ENCODE data around the gene BCAR1.

The BCAR1 gene

DNA sequence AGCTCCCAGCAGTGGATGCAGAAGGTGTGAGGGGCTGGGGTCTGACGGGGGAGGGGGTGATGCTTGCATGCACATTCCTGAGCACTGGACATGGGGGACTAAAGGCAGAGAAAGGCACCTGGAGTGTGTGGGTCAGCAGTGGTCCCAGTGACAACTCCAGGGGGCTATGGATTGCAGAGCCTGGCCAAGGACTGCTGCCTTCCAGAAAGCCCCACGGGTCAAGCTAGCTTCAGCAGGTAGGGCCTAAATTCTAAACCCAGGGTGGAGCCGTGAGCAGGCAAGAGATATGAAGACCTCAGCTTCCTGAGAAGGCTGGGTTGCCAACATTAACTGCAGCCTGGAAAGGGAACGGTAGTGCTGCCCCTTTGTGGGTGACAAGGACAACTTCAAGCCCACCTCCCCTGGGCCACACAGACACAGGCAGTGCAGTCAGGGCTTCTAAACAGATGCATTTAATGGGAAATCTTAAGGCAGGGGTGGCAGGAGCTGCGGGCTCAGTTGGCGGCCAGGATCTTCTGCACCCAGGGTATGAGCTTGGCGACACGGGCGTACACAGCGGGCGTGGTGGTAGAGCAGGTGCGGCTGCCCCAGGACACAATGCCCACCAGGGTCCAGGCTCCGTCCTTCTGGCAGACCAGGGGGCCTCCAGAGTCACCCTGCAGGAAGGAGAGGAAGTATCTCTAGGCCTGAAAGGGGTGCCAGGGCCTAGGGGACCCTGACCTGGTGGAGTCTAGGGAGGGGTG lies 47.6 kb downstream of the BCAR1 start:
- Histone ChIP-seq H3K36me3 (ENCODE audit: control insufficient read depth in 1 of 2, insufficient read depth in 2 of 2, low read length in 2 of 2) (no peaks in the 10 kb centered on the region), H3K4me1 (ENCODE audit: control insufficient read depth in 1 of 2, insufficient read depth in 2 of 2, low read length in 2 of 2) (no peaks in the 10 kb centered on the region), H3K4me3 (ENCODE audit: low read depth in 1 of 2, low read length in 2 of 2) (no peak overlapping the region), H3K27me3 (ENCODE audit: control insufficient read depth in 1 of 2, insufficient read depth in 2 of 2, low read length in 2 of 2) (no peaks in the 10 kb centered on the region), H3K9ac (ENCODE audit: low read depth in 1 of 2, low read length in 2 of 2) (no peak overlapping the region), H3K27ac (ENCODE audit: low read depth, low read length) (no peak overlapping the region), H3K9me3 (ENCODE audit: control insufficient read depth in 1 of 2, low read length in 2 of 2) (no peaks in the 10 kb centered on the region)

DNA sequence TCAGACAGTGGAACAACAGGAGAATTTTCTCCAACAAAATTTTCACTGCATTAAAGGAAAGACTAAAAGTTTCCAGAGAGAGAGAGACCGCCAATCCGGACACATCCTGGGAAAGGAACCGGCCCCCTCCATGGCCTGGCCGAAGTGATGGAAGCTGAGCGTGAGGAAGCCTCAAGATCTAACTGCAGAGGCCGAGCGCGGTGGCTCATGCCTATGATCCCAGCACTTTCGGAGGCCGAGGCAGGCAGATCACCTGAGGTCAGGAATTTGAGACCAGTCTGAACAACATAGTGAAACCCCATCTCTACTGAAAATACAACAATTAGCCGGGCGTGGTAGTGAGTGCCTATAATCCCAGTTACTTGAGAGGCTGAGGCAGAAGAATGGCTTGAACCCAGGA lies 48.3 kb downstream of the BCAR1 start:
- Histone ChIP-seq H3K4me3 (ENCODE audit: low read depth in 1 of 2, low read length in 2 of 2) (no peak overlapping the region), H3K9me3 (ENCODE audit: control insufficient read depth in 1 of 2, low read length in 2 of 2) (no peaks in the 10 kb centered on the region), H3K27me3 (ENCODE audit: control insufficient read depth in 1 of 2, insufficient read depth in 2 of 2, low read length in 2 of 2) (peaks cover 3 to 4% of the 10 kb centered on the region in 2 donors), H3K36me3 (ENCODE audit: control insufficient read depth in 1 of 2, insufficient read depth in 2 of 2, low read length in 2 of 2) (no peaks in the 10 kb centered on the region), H3K9ac (ENCODE audit: low read depth in 1 of 2, low read length in 2 of 2) (no peak overlapping the region), H3K27ac (ENCODE audit: low read depth, low read length) (no peak overlapping the region), H3K4me1 (ENCODE audit: control insufficient read depth in 1 of 2, insufficient read depth in 2 of 2, low read length in 2 of 2) (no peaks in the 10 kb centered on the region)

DNA sequence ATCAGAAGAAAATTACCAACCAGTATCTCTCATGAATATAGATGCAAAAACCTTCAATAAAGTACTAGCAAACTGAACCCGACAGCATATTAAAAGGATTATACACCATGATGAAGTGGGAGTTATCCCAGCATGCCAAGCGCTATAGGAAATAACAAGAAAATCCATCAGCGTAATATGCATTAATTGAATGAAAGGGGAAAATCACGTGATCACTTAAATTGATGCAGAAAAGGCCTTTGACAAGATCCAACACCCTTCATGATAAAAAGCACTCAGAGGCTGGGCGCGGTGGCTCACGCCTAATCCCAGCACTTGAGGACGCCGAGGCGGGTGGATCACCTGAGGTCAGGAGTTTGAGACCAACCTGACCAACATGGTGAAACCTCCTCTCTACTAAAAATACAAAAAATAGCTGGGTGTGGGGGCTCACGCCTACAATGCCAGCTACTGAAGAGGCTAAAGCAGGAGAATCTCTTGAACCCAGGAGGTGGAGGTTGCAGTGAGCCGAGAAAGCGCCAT lies 49.3 kb downstream of the BCAR1 start:
- Histone ChIP-seq H3K4me3 (ENCODE audit: low read depth in 1 of 2, low read length in 2 of 2) (no peak overlapping the region), H3K9me3 (ENCODE audit: control insufficient read depth in 1 of 2, low read length in 2 of 2) (no peaks in the 10 kb centered on the region), H3K27ac (ENCODE audit: low read depth, low read length) (no peak overlapping the region), H3K36me3 (ENCODE audit: control insufficient read depth in 1 of 2, insufficient read depth in 2 of 2, low read length in 2 of 2) (no peaks in the 10 kb centered on the region), H3K27me3 (ENCODE audit: control insufficient read depth in 1 of 2, insufficient read depth in 2 of 2, low read length in 2 of 2) (peaks cover 9 to 13% of the 10 kb centered on the region in 2 donors), H3K9ac (ENCODE audit: low read depth in 1 of 2, low read length in 2 of 2) (no peak overlapping the region), H3K4me1 (ENCODE audit: control insufficient read depth in 1 of 2, insufficient read depth in 2 of 2, low read length in 2 of 2) (no peaks in the 10 kb centered on the region)

DNA sequence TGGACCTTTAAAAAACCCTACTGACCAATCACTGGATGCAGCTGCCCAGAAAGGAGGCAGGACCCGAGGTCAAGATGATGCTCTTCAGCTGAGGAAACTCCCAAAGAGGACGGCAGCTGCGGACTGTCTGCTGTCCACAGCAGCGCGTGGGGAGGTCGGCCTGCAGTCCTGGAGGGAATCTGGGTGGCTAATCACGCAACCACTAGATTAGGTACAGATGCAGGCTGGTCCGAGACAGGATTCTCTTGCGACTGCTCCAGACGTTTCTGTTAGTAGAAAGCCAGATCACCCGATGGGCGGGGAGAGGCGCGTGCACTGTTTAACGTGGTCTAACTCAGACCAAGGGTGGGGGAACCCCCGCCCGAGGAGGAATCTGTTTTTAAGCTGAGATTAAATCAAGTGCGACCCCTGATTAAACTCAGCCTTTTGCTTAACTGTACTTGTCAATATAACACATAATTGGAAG lies 53.3 kb downstream of the BCAR1 start:
- Histone ChIP-seq H3K27ac (ENCODE audit: low read depth, low read length) (no peak overlapping the region), H3K36me3 (ENCODE audit: control insufficient read depth in 1 of 2, insufficient read depth in 2 of 2, low read length in 2 of 2) (no peaks in the 10 kb centered on the region), H3K9me3 (ENCODE audit: control insufficient read depth in 1 of 2, low read length in 2 of 2) (no peaks in the 10 kb centered on the region), H3K9ac (ENCODE audit: low read depth in 1 of 2, low read length in 2 of 2) (no peak overlapping the region), H3K4me3 (ENCODE audit: low read depth in 1 of 2, low read length in 2 of 2) (no peak overlapping the region), H3K27me3 (ENCODE audit: control insufficient read depth in 1 of 2, insufficient read depth in 2 of 2, low read length in 2 of 2) (peaks cover 13% of the 10 kb centered on the region in 2 donors), H3K4me1 (ENCODE audit: control insufficient read depth in 1 of 2, insufficient read depth in 2 of 2, low read length in 2 of 2) (no peaks in the 10 kb centered on the region)

DNA sequence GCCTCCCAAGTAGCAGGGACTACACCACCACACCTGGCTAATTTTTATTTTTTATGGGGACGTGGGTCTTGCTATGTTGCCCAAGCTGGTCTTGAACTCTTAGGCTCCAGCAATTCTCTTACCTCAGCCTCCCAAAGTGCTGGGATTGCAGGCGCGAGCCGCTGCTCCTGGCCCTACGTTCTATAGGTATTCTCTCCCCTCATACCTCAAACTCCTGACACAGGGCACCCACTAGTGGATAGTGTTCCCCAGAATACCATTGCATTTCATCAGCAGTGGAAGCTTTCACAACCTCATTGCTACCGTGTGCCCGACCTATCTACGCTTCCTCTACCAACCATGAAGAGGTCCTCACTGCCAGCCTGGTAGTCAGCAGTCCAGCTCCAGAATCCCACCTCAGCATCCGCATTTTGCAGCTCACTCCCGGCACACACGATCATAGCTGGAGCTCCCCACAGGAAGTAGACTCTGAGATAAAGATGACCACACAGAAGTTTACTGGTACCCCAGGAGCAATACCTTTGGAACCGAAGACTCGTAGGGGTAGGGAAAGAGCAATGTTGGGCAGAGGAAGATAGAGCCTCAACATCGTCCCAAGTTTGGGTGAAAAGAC lies 53.8 kb downstream of the BCAR1 start:
- Histone ChIP-seq H3K9ac (ENCODE audit: low read depth in 1 of 2, low read length in 2 of 2) (no peak overlapping the region), H3K36me3 (ENCODE audit: control insufficient read depth in 1 of 2, insufficient read depth in 2 of 2, low read length in 2 of 2) (no peaks in the 10 kb centered on the region), H3K9me3 (ENCODE audit: control insufficient read depth in 1 of 2, low read length in 2 of 2) (no peaks in the 10 kb centered on the region), H3K4me3 (ENCODE audit: low read depth in 1 of 2, low read length in 2 of 2) (no peak overlapping the region), H3K4me1 (ENCODE audit: control insufficient read depth in 1 of 2, insufficient read depth in 2 of 2, low read length in 2 of 2) (no peaks in the 10 kb centered on the region), H3K27ac (ENCODE audit: low read depth, low read length) (no peak overlapping the region), H3K27me3 (ENCODE audit: control insufficient read depth in 1 of 2, insufficient read depth in 2 of 2, low read length in 2 of 2) (peaks cover 13% of the 10 kb centered on the region in 2 donors)

DNA sequence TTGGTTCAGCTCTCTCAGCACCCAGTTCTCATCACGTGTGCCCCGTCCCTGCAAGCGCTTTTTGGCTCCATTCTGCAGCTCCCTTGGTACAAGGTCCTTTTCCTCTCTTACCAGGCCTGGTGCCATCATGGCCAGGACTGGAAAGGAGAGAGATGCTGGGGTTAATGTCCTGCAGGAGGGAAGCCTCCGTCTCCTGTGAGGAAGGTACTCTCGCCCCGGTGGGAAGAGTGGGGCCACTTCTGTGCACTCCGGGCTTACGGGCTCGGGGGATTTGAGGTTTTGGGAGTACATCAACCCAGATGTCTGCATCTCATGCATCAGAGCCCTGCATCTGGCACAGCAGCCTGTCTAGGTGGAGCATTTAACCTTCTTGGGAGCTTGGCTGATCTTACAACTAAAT lies 54.6 kb downstream of the BCAR1 start:
- Histone ChIP-seq H3K4me3 (ENCODE audit: low read depth in 1 of 2, low read length in 2 of 2) (no peak overlapping the region), H3K4me1 (ENCODE audit: control insufficient read depth in 1 of 2, insufficient read depth in 2 of 2, low read length in 2 of 2) (no peaks in the 10 kb centered on the region), H3K27ac (ENCODE audit: low read depth, low read length) (no peak overlapping the region), H3K9ac (ENCODE audit: low read depth in 1 of 2, low read length in 2 of 2) (no peak overlapping the region), H3K9me3 (ENCODE audit: control insufficient read depth in 1 of 2, low read length in 2 of 2) (no peaks in the 10 kb centered on the region), H3K27me3 (ENCODE audit: control insufficient read depth in 1 of 2, insufficient read depth in 2 of 2, low read length in 2 of 2) (peaks cover 13% of the 10 kb centered on the region in 2 donors), H3K36me3 (ENCODE audit: control insufficient read depth in 1 of 2, insufficient read depth in 2 of 2, low read length in 2 of 2) (no peaks in the 10 kb centered on the region)

DNA sequence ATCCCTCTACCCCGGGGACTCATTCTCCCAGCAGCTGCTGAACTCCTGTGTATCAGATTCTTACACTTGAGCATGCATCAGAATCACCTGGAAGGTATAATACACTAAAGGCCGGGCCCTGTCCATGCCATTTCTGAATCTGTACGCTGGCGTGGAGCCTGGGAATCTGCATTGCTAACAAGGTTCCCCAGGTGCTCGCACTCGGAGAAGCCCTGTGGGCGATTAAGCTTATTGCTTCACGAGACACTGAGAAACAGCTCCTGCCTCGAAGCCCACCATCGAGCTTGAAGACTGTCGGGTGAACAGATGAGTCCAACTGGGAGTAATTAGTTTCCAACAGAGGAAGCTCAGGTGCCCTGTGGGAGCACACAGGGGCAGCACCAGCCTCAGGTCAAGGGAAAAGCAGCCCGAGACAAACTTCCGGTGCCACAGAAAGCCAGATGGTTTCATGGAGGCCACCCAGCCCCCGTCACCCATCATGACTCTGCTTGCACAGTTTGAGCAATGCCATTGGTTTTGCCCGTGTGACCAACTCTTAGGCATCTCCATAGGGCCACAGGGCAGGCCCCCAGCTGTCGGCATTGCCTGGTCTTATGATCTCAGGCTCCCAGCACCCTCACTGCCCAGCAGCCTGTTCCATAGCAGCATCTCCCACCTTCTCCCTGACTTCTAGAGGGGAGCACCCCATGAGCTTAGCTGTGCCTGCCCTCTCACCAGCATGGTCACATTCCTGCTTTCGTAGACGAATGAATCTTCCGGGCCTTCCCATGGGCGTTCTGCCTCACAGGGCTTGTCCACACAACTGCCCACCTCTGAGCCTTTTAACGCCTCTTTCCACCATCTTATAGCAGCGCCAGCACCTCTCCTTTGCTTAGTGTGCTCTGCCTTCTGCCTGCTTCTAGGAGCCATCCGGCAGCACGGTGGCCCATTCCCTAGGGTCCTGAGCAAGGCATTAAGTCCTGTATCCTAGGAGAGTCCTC lies 55.3 kb downstream of the BCAR1 start:
- H3K4me3 ChIP-seq (ENCODE audit: low read depth in 1 of 2, low read length in 2 of 2): no peak overlapping the region
- no peaks in the 10 kb centered on the region for H3K36me3 ChIP-seq (ENCODE audit: control insufficient read depth in 1 of 2, insufficient read depth in 2 of 2, low read length in 2 of 2)
- no peaks in the 10 kb centered on the region for H3K4me1 ChIP-seq (ENCODE audit: control insufficient read depth in 1 of 2, insufficient read depth in 2 of 2, low read length in 2 of 2)
- no peak overlapping the region for H3K9ac ChIP-seq (ENCODE audit: low read depth in 1 of 2, low read length in 2 of 2)
- H3K27ac ChIP-seq (ENCODE audit: low read depth, low read length): no peak overlapping the region
- peaks cover 13% of the 10 kb centered on the region in 2 donors for H3K27me3 ChIP-seq (ENCODE audit: control insufficient read depth in 1 of 2, insufficient read depth in 2 of 2, low read length in 2 of 2)
- H3K9me3 ChIP-seq (ENCODE audit: control insufficient read depth in 1 of 2, low read length in 2 of 2): no peaks in the 10 kb centered on the region

DNA sequence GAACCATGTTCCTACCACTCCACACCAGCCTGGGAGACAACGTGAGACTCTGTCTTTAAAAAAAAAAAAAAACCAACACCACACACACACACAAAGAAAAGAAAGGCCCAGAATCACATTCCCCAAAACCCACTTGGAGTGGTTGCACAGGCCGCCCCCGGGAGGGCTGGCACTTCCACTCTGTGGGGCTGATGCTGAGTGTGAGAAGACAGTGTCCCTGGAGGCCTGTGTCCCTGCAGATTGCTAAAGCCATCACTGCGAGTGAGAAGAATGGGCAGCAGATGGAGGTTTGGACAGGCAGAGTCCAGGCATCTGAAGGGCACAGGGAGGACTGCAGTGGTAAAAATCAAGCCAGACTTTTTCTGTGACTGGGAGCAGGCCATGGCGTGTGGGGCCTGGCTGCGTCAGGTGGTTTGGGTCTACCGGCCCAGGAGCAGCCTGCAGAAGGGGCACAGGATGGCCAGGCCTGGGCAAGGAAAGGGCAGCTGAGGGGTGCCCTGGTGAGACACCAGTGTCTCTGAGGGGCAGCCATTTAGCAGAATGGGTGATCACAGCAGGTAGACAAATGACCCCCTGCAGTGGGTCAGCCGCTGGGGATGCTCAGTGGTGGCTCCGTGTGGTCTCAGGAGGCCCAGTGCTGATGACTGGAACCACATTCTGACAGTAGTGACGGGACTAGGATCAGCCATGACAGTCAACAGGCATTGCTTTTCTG lies 57.5 kb downstream of the BCAR1 start:
- Histone ChIP-seq H3K4me1 (ENCODE audit: control insufficient read depth in 1 of 2, insufficient read depth in 2 of 2, low read length in 2 of 2) (no peaks in the 10 kb centered on the region), H3K9me3 (ENCODE audit: control insufficient read depth in 1 of 2, low read length in 2 of 2) (no peaks in the 10 kb centered on the region), H3K4me3 (ENCODE audit: low read depth in 1 of 2, low read length in 2 of 2) (no peak overlapping the region), H3K9ac (ENCODE audit: low read depth in 1 of 2, low read length in 2 of 2) (no peak overlapping the region), H3K27ac (ENCODE audit: low read depth, low read length) (no peak overlapping the region), H3K27me3 (ENCODE audit: control insufficient read depth in 1 of 2, insufficient read depth in 2 of 2, low read length in 2 of 2) (peaks cover 13% of the 10 kb centered on the region in 2 donors), H3K36me3 (ENCODE audit: control insufficient read depth in 1 of 2, insufficient read depth in 2 of 2, low read length in 2 of 2) (no peaks in the 10 kb centered on the region)

DNA sequence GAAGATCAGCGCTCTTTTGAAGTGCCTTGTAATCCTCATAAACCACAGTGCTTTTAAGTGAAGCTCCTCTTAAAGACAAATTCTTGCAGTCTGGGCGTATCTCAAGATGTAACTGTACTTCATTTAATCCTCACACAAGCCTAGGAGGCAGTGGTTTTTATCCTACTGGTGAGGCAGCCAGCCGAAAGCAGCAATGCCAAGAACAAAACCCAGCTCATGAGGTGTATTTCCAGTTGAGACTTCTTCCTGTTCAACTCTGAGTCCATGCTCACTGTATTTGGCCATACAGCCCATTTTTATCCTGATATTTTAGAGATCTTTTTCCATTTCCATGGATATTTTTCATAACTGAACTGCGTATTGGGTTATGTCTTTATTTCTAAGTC lies 58.2 kb downstream of the BCAR1 start:
- H3K27ac ChIP-seq (ENCODE audit: low read depth, low read length): no peak overlapping the region

More for the DNA sequence above, 58.2 kb downstream of the BCAR1 start:
- Histone ChIP-seq H3K36me3 (ENCODE audit: control insufficient read depth in 1 of 2, insufficient read depth in 2 of 2, low read length in 2 of 2) (no peaks in the 10 kb centered on the region), H3K4me3 (ENCODE audit: low read depth in 1 of 2, low read length in 2 of 2) (no peak overlapping the region), H3K9me3 (ENCODE audit: control insufficient read depth in 1 of 2, low read length in 2 of 2) (no peaks in the 10 kb centered on the region), H3K4me1 (ENCODE audit: control insufficient read depth in 1 of 2, insufficient read depth in 2 of 2, low read length in 2 of 2) (no peaks in the 10 kb centered on the region), H3K9ac (ENCODE audit: low read depth in 1 of 2, low read length in 2 of 2) (no peak overlapping the region), H3K27me3 (ENCODE audit: control insufficient read depth in 1 of 2, insufficient read depth in 2 of 2, low read length in 2 of 2) (peaks cover 11 to 12% of the 10 kb centered on the region in 2 donors)

All from duodenal mucosa (tissue), 2 donors.